ENCODE measurements around the gene P2RY8. TPM values are rescaled to one million over a fixed set of nuclear protein-coding genes. Genes with fewer than 3 reads are reported as not detected.

Gene P2RY8
- total RNA-seq, 2 experiments from 2014 or later, result 82.4 to 109 TPM

GRCh38 chrX:1422135-1422465, 114.9 kb downstream of the P2RY8 start:
- Mint-ChIP-seq H3K9me3 (ENCODE audit: low read depth) (peaks cover 19% of the 10 kb centered on the region), H3K36me3 (peaks cover 70% of the 10 kb centered on the region)

GRCh38 chrX:1421433-1422134, 115.4 kb downstream of the P2RY8 start:
- H3K4me3 Mint-ChIP-seq, result no peak overlapping the region
- no peak overlapping the region for H3K27ac Mint-ChIP-seq
- ATAC-seq (no peak), DNase-seq (no peak)
- peaks cover 19% of the 10 kb centered on the region for H3K9me3 Mint-ChIP-seq (ENCODE audit: low read depth)
- CTCF ChIA-PET, result no interaction called here
- H3K36me3 Mint-ChIP-seq, result peaks cover 67% of the 10 kb centered on the region
- peaks cover 1% of the 10 kb centered on the region for H3K4me1 Mint-ChIP-seq
- no peaks in the 10 kb centered on the region for H3K27me3 Mint-ChIP-seq

More at GRCh38 chrX:1422135-1422465, 114.9 kb downstream of the P2RY8 start:
- H3K4me1 Mint-ChIP-seq, result peaks cover 1% of the 10 kb centered on the region
- ATAC-seq (no peak), DNase-seq (no peak)
- H3K27ac Mint-ChIP-seq, result no peak overlapping the region
- no peak overlapping the region for H3K4me3 Mint-ChIP-seq
- no peaks in the 10 kb centered on the region for H3K27me3 Mint-ChIP-seq
- CTCF ChIA-PET, result no interaction called here

GRCh38 chrX:1420371-1420770, 116.6 kb downstream of the P2RY8 start:
- H3K27me3 Mint-ChIP-seq, result no peaks in the 10 kb centered on the region
- peaks cover 1% of the 10 kb centered on the region for H3K4me1 Mint-ChIP-seq
- CTCF ChIA-PET, result no interaction called here
- DNase-seq (no peak), ATAC-seq (no peak)
- H3K27ac Mint-ChIP-seq, result no peak overlapping the region
- no peak overlapping the region for H3K4me3 Mint-ChIP-seq
- peaks cover 57% of the 10 kb centered on the region for H3K36me3 Mint-ChIP-seq
- H3K9me3 Mint-ChIP-seq (ENCODE audit: low read depth), result peaks cover 19% of the 10 kb centered on the region

- DNase-seq (no peak), ATAC-seq (no peak)
- Mint-ChIP-seq H3K27ac (no peak overlapping the region), H3K9me3 (ENCODE audit: low read depth) (peaks cover 16% of the 10 kb centered on the region), H3K36me3 (peaks cover 53% of the 10 kb centered on the region), H3K27me3 (no peaks in the 10 kb centered on the region), H3K4me3 (no peak overlapping the region), H3K4me1 (no peaks in the 10 kb centered on the region)
- CTCF ChIA-PET, result no interaction called here
These were observed 117.2 kb downstream of the P2RY8 start for GRCh38 chrX:1419545-1420355.

GRCh38 chrX:1418901-1419544, 118.0 kb downstream of the P2RY8 start:
- no peaks in the 10 kb centered on the region for H3K4me1 Mint-ChIP-seq
- ATAC-seq (no peak), DNase-seq (no peak)
- H3K27ac Mint-ChIP-seq, result no peak overlapping the region
- H3K27me3 Mint-ChIP-seq, result no peaks in the 10 kb centered on the region
- H3K9me3 Mint-ChIP-seq (ENCODE audit: low read depth), result peaks cover 13% of the 10 kb centered on the region
- no peak overlapping the region for H3K4me3 Mint-ChIP-seq
- H3K36me3 Mint-ChIP-seq, result peaks cover 49% of the 10 kb centered on the region
- CTCF ChIA-PET, result no interaction called here

- Mint-ChIP-seq H3K27me3 (no peaks in the 10 kb centered on the region), H3K27ac (no peak overlapping the region), H3K36me3 (peaks cover 47% of the 10 kb centered on the region), H3K4me1 (no peaks in the 10 kb centered on the region), H3K4me3 (no peak overlapping the region), H3K9me3 (ENCODE audit: low read depth) (peaks cover 6% of the 10 kb centered on the region)
- CTCF ChIA-PET, result no interaction called here
- ATAC-seq, result no peak
- DNase-seq, result no peak
These were observed 118.8 kb downstream of the P2RY8 start for GRCh38 chrX:1417921-1418771.

GRCh38 chrX:1416965-1417760, 119.8 kb downstream of the P2RY8 start:
- Mint-ChIP-seq H3K4me3 (no peak overlapping the region), H3K9me3 (ENCODE audit: low read depth) (peaks cover 6% of the 10 kb centered on the region), H3K27ac (no peak overlapping the region), H3K36me3 (peaks cover 44% of the 10 kb centered on the region), H3K27me3 (no peaks in the 10 kb centered on the region), H3K4me1 (no peaks in the 10 kb centered on the region)
- no peak for DNase-seq
- CTCF ChIA-PET, result no interaction called here
- ATAC-seq, result no peak

- Mint-ChIP-seq H3K36me3 (peaks cover 40% of the 10 kb centered on the region), H3K27ac (no peak overlapping the region), H3K9me3 (ENCODE audit: low read depth) (no peaks in the 10 kb centered on the region), H3K4me1 (no peaks in the 10 kb centered on the region), H3K4me3 (no peak overlapping the region), H3K27me3 (no peaks in the 10 kb centered on the region)
- ATAC-seq (no peak), DNase-seq (no peak)
- CTCF ChIA-PET, result no interaction called here
These were observed 120.6 kb downstream of the P2RY8 start for GRCh38 chrX:1416327-1416784.

Other genes with a start within 250 kb of the P2RY8 start
- gene IL3RA, start 200.4 kb downstream of the P2RY8 start, total RNA-seq, result 1 to 10 TPM; 2.8 to 3.1 TPM
- 100 to 1,000 TPM; 204 to 235 TPM for gene SLC25A6, start 145.1 kb downstream of the P2RY8 start, total RNA-seq
- gene ASMTL, start 84.3 kb downstream of the P2RY8 start, total RNA-seq, result 10 to 100 TPM; 39.9 to 44.7 TPM
- 10 to 100 TPM; 83.9 to 88.8 TPM for gene AKAP17A, start 54.4 kb upstream of the P2RY8 start, total RNA-seq
- gene ASMT, start 77.9 kb upstream of the P2RY8 start, total RNA-seq, result 1 to 10 TPM; 1.2 to 5.0 TPM